GM20000 (cell line): ENCODE results near the gene PPP1R37.

Source experiments
- DNase-seq: peaks from one replicate; pipeline ENCODE4 v3.0.0; 2012; ENCODE audit warnings: low spot score
- TF ChIP-seq, protein P1 (sequence below): IDR thresholded peaks from 2 replicates; pipeline ENCODE4 v1.5.1; 2012; ENCODE audit warnings: mild to moderate bottlenecking, control low read depth; ENCODE audit errors: extremely low read depth, missing control alignments

The PPP1R37 gene

GRCh38 chr19:45187421-45188100, 94.6 kb downstream of the PPP1R37 start:
- peak; percentile 80 for DNase-seq

GRCh38 chr19:45189971-45190370, 97.0 kb downstream of the PPP1R37 start:
- DNase-seq: no peak

More at GRCh38 chr19:45187421-45188100, 94.6 kb downstream of the PPP1R37 start:
- TF ChIP-seq, protein P1, sequence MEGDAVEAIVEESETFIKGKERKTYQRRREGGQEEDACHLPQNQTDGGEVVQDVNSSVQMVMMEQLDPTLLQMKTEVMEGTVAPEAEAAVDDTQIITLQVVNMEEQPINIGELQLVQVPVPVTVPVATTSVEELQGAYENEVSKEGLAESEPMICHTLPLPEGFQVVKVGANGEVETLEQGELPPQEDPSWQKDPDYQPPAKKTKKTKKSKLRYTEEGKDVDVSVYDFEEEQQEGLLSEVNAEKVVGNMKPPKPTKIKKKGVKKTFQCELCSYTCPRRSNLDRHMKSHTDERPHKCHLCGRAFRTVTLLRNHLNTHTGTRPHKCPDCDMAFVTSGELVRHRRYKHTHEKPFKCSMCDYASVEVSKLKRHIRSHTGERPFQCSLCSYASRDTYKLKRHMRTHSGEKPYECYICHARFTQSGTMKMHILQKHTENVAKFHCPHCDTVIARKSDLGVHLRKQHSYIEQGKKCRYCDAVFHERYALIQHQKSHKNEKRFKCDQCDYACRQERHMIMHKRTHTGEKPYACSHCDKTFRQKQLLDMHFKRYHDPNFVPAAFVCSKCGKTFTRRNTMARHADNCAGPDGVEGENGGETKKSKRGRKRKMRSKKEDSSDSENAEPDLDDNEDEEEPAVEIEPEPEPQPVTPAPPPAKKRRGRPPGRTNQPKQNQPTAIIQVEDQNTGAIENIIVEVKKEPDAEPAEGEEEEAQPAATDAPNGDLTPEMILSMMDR: peak; percentile 51

DNA sequence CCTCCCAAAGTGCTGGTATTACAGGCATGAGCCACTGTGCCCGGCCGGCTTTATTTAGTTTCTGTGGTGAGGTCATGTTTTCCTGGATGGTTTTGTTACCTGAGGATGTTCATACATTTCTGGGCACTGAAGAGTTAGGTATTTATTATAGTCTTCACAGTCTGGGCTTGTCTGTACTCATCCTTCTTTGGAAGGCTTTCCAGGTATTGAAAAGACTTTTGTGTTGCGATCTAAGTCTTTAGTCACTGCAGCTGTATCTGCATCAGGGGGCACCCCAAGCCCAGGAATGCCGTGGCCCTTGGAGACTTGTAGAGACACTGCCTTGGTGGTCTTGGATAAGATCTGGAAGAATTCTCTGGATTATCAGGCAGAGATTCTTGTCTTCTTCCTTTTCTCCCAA, 98.4 kb downstream of the PPP1R37 start:
- TF ChIP-seq, protein P1: no peak
- no peak for DNase-seq

More at GRCh38 chr19:45189971-45190370, 97.0 kb downstream of the PPP1R37 start:
- TF ChIP-seq, protein P1: no peak

DNA sequence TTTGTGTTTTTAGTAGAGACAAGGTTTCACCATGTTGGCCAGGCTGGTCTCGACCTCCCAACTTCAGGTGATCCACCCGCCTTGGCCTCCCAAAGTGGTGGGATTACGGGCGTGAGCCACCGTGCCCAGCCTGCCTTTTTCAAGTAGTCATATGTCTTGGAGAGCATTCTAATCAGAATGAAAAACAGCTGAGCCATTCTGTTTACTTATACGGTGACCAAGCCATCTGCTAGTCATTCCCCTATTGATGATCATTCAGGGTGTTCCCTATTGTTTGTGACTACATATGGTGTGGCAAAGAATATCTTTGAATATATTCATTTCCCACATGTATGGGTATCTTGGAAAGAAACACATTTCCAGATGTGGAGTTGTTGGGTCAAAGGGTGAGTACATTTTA, 102.8 kb downstream of the PPP1R37 start:
- no peak for DNase-seq
- TF ChIP-seq, protein P1: no peak
